CD14-positive monocyte (primary cell): ENCODE measurements around the gene ZBTB49. TPM values are rescaled to one million over a fixed set of nuclear protein-coding genes. Genes with fewer than 3 reads are reported as not detected.

Source experiments
- DNase-seq, 3 donors: peaks; one replicate each; pipeline ENCODE4 v3.0.0-alpha.2; 2011 to 2022
- H2AFZ ChIP-seq: 2 replicates; pipeline ENCODE4 v1.6.0; 2012; ENCODE audit warnings: mild to moderate bottlenecking, low read depth, low read length, inconsistent platforms; ENCODE audit not compliant: insufficient read depth, poor library complexity, severe bottlenecking
- H3K27ac ChIP-seq, 2 donors: 1 replicate in 1 of 2; 2 replicates in 1 of 2; pipeline ENCODE4 v1.5.1; 2012 to 2013; ENCODE audit warnings: low read length in 2 of 2, control low read depth in 1 of 2, inconsistent platforms in 1 of 2, low read depth in 1 of 2, mild to moderate bottlenecking in 1 of 2
- H3K27me3 ChIP-seq, 2 donors: one replicate each; pipeline versions ENCODE4 v1.6.0 to v1.6.1; 2011 to 2013; ENCODE audit warnings: low read length in 2 of 2; ENCODE audit not compliant: control insufficient read depth in 2 of 2, insufficient read depth in 2 of 2
- H3K36me3 ChIP-seq, 2 donors: replicated peaks in 1 of 2; 1 replicate in 1 of 2; 2 replicates in 1 of 2; pipeline versions ENCODE4 v1.5.1 to v1.6.1; 2012 to 2013; ENCODE audit warnings: low read length in 2 of 2, control low read depth in 1 of 2, inconsistent platforms in 1 of 2, mild to moderate bottlenecking in 1 of 2; ENCODE audit not compliant: insufficient read depth in 2 of 2, control insufficient read depth in 1 of 2
- H3K4me1 ChIP-seq, 2 donors: 1 replicate in 1 of 2; 2 replicates in 1 of 2; pipeline versions ENCODE4 v1.5.1 to v1.6.1; 2012 to 2013; ENCODE audit warnings: low read length in 2 of 2, control low read depth in 1 of 2, inconsistent platforms in 1 of 2, mild to moderate bottlenecking in 1 of 2, moderate library complexity in 1 of 2; ENCODE audit not compliant: insufficient read depth in 2 of 2, control insufficient read depth in 1 of 2
- H3K4me2 ChIP-seq: replicated peaks from 2 replicates; pipeline ENCODE3; 2012; ENCODE audit warnings: low read length, moderate library complexity, mild to moderate bottlenecking; ENCODE audit not compliant: poor library complexity, severe bottlenecking; ENCODE audit errors: extremely low read depth
- H3K4me3 ChIP-seq, 3 experiments: fragments of 200-600 bp in 1 of 3; sonication (generic) in 1 of 3; replicated peaks in 1 of 3; 1 replicate in 2 of 3; 2 replicates in 1 of 3; pipeline ENCODE4 v1.5.1; 2011 to 2013; ENCODE audit warnings: low read length in 3 of 3, mild to moderate bottlenecking in 3 of 3, control low read depth in 2 of 3, low read depth in 2 of 3, inconsistent platforms in 1 of 3, moderate library complexity in 1 of 3
- H3K79me2 ChIP-seq: 2 replicates; pipeline ENCODE4 v1.6.0; 2012; ENCODE audit warnings: mild to moderate bottlenecking, control low read depth, inconsistent platforms, low read length, moderate library complexity; ENCODE audit not compliant: insufficient read depth
- H3K9ac ChIP-seq: 2 replicates; pipeline ENCODE4 v1.6.0; 2017; ENCODE audit warnings: low read length, mild to moderate bottlenecking; ENCODE audit not compliant: insufficient read depth, poor library complexity, severe bottlenecking
- H3K9me3 ChIP-seq, 2 donors: replicated peaks in 1 of 2; 1 replicate in 1 of 2; 2 replicates in 1 of 2; pipeline versions ENCODE4 v1.5.1 to v1.6.1; 2012 to 2013; ENCODE audit warnings: low read length in 2 of 2, control low read depth in 1 of 2; ENCODE audit not compliant: control insufficient read depth in 1 of 2, insufficient read depth in 1 of 2
- H4K20me1 ChIP-seq: 2 replicates; pipeline ENCODE4 v1.6.0; 2012; ENCODE audit warnings: mild to moderate bottlenecking, low read length, control low read depth, moderate library complexity; ENCODE audit not compliant: insufficient read depth
- H3K27ac Mint-ChIP-seq, 7 donors: one replicate each; pipeline ENCODE4 v1.8.0; 2020; ENCODE audit warnings: mild to moderate bottlenecking in 7 of 7, mixed read lengths in 7 of 7, moderate library complexity in 6 of 7, inconsistent platforms in 2 of 7
- H3K27me3 Mint-ChIP-seq, 3 donors: one replicate each; pipeline ENCODE4 v1.8.0; 2021 to 2022; ENCODE audit warnings: low read depth in 3 of 3, mild to moderate bottlenecking in 3 of 3, mixed read lengths in 3 of 3, moderate library complexity in 3 of 3, inconsistent platforms in 1 of 3
- H3K36me3 Mint-ChIP-seq, 2 donors: one replicate each; pipeline ENCODE4 v1.8.0; 2020; ENCODE audit warnings: mixed read lengths in 2 of 2, inconsistent platforms in 1 of 2, mild to moderate bottlenecking in 1 of 2
- H3K4me1 Mint-ChIP-seq: one replicate; pipeline ENCODE4 v1.8.0; 2020; ENCODE audit warnings: mild to moderate bottlenecking, mixed read lengths
- H3K4me3 Mint-ChIP-seq, 2 donors: one replicate each; pipeline ENCODE4 v1.8.0; 2020; ENCODE audit warnings: mild to moderate bottlenecking in 2 of 2, mixed read lengths in 2 of 2, moderate library complexity in 1 of 2
- H3K9me3 Mint-ChIP-seq, 7 donors: one replicate each; pipeline ENCODE4 v1.8.0; 2020 to 2022; ENCODE audit warnings: mixed read lengths in 7 of 7, mild to moderate bottlenecking in 6 of 7, moderate library complexity in 6 of 7, inconsistent platforms in 2 of 7
- WGBS: methylation state at CpG from one replicate; pipeline ENCODE4 v1.1.5; 2013; ENCODE audit warnings: missing lambda C conversion rate; ENCODE audit not compliant: insufficient coverage; 5-methylcytosine and 5-hydroxymethylcytosine counted together
- intact Hi-C, 2 donors: fragments of 100-400 bp; cut with micrococcal nuclease; formaldehyde crosslinking; loops; one replicate each; pipeline versions ENCODE4 v1.15.0 to v1.15.1; 2023
- polyA plus RNA-seq, 3 donors: library from polyadenylated mRNA; depleted of rRNA in 1 of 3; unstranded in 2 of 3; stranded (reverse) in 1 of 3; fragments of 300-500 nt in 2 of 3; fragments of >200 nt in 1 of 3; fragmentation: Illumina TruSeq in 2 of 3; gene quantifications; 1 replicate in 2 of 3; 2 replicates in 1 of 3; pipeline ENCODE4 v1.2.3, GENCODE V29; 2012 to 2021
- TF ChIP-seq, protein P1 (sequence below): fragments of 200-600 bp; IDR thresholded peaks from one replicate; pipeline ENCODE4 v1.8.0; 2022; ENCODE audit warnings: antibody characterized with exemption, mild to moderate bottlenecking

ZBTB49 gene
- polyA plus RNA-seq, 3 donors = 1.4 to 3.8 (median 1.7) TPM

DNA sequence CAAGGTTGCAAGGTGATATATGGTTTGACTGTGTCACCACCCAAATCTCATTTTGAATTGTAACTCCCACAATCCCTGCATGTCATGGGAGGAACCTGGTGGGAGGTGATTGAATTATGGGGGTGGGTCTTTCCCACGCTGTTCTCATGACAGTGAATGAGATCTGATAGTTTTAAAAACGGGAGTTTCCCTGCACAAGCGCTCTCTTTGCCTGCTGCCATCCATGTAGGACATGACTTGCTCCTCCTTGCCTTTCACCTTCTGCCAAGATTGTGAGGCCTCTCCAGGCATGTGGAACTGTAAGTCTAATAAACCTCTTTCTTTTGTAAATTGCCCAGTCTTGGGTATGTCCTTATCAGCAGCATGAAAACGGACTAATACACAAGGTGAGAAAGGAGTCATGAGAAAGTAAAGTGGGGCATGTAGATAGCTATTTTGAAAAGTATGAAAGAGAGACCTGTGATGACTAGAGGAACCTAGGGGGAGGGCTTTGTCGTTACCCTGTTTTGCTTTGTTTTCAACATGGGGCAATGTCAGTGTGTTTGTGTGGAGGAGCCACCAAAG is 6.3 kb downstream of the ZBTB49 start:
- Histone ChIP-seq H3K9ac (no peak overlapping the region), H3K4me3 (no peak overlapping the region), H4K20me1 (peaks cover 25% of the 10 kb centered on the region), H3K27me3 (no peaks in the 10 kb centered on the region), H3K79me2 (peaks cover 44% of the 10 kb centered on the region), H2AFZ (no peak overlapping the region), H3K27ac (no peak overlapping the region), H3K36me3 (peaks cover 10 to 50% of the 10 kb centered on the region in 2 donors), H3K4me1 (peaks cover 0 to under 1% of the 10 kb centered on the region in 2 donors), H3K4me2 (no peak overlapping the region), H3K9me3 (no peaks in the 10 kb centered on the region)
- TF ChIP-seq, protein P1, sequence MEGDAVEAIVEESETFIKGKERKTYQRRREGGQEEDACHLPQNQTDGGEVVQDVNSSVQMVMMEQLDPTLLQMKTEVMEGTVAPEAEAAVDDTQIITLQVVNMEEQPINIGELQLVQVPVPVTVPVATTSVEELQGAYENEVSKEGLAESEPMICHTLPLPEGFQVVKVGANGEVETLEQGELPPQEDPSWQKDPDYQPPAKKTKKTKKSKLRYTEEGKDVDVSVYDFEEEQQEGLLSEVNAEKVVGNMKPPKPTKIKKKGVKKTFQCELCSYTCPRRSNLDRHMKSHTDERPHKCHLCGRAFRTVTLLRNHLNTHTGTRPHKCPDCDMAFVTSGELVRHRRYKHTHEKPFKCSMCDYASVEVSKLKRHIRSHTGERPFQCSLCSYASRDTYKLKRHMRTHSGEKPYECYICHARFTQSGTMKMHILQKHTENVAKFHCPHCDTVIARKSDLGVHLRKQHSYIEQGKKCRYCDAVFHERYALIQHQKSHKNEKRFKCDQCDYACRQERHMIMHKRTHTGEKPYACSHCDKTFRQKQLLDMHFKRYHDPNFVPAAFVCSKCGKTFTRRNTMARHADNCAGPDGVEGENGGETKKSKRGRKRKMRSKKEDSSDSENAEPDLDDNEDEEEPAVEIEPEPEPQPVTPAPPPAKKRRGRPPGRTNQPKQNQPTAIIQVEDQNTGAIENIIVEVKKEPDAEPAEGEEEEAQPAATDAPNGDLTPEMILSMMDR = no peak
- no peak for DNase-seq
- Mint-ChIP-seq H3K27me3 (peaks cover 0 to 2% (median 0%) of the 10 kb centered on the region in 3 donors), H3K27ac (peak overlapping the region in 2 of 7 donors; percentile 4 to 27), H3K9me3 (peaks cover 0 to 4% (median 0%) of the 10 kb centered on the region in 7 donors), H3K4me3 (no peak overlapping the region), H3K4me1 (peaks cover 6% of the 10 kb centered on the region), H3K36me3 (peaks cover 43 to 44% of the 10 kb centered on the region in 2 donors)
- intact Hi-C loops = no loop called here
- 100% methylated on average over 5 of the region's 5 CpGs for WGBS

DNA sequence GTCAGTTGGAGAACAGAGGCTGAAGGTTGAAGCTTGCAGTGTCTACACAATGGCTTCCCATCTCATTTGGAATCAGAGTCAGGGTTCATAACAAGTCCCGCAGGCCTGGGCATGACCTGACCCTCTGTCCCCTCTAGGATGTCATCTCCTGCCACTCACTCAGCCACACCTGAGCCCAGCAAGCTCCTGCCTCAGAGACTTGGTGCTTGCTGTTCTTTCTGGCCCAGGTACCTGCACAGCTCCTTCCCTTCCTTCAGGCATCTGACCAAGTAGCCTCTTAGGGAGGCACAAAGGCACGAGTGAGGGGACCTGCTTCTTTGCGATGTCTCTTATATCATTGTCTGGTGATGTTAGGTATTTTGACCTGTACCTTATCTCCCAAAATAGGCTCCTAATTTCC is 9.0 kb downstream of the ZBTB49 start:
- no peaks in the 10 kb centered on the region for H3K27me3 Mint-ChIP-seq
- Histone ChIP-seq H3K36me3 (peaks cover 22 to 56% of the 10 kb centered on the region in 2 donors), H3K27me3 (no peaks in the 10 kb centered on the region), H4K20me1 (peaks cover 16% of the 10 kb centered on the region), H3K4me2 (no peak overlapping the region), H3K4me3 (no peak overlapping the region), H3K27ac (no peak overlapping the region), H3K9ac (no peak overlapping the region), H3K9me3 (no peaks in the 10 kb centered on the region), H3K4me1 (no peaks in the 10 kb centered on the region), H3K79me2 (peaks cover 20% of the 10 kb centered on the region), H2AFZ (no peak overlapping the region)
- H3K4me1 Mint-ChIP-seq = peaks cover 3% of the 10 kb centered on the region
- H3K27ac Mint-ChIP-seq = peak overlapping the region in 4 of 7 donors; percentile 19 to 55 (median 42)
- 100% methylated on average over 1 of the region's 3 CpGs for WGBS
- H3K4me3 Mint-ChIP-seq = no peak overlapping the region
- H3K36me3 Mint-ChIP-seq = peaks cover 49 to 50% of the 10 kb centered on the region in 2 donors
- intact Hi-C loops = no loop called here
- H3K9me3 Mint-ChIP-seq = peaks cover 0 to 4% (median 0%) of the 10 kb centered on the region in 7 donors
- DNase-seq = no peak
- TF ChIP-seq, protein P1 = no peak
